Stimulated activated CD4-positive, alpha-beta T cell treated with anti-CD3 and anti-CD28 coated beads, Interleukin-1b, Interleukin-23, amount 100 ng/mL, for 1 hour (primary cell): ENCODE results near the gene ZHX3.
"Not testable (repeated sequence)": the region's sequence is repeated elsewhere in the genome, so short reads cannot be mapped to it uniquely, and the experiment has no call there.

ENCODE experiments used
- DNase-seq, 2 donors: peaks; one replicate each; pipeline ENCODE4 v3.0.0-alpha.2; 2020; ENCODE audit warnings: low read depth in 2 of 2

Gene ZHX3

GRCh38 chr20:41331731-41332130, 14.2 kb upstream of the ZHX3 start:
- no peak for DNase-seq

- DNase-seq, result no peak
Measured at GRCh38 chr20:41330941-41331340, 13.4 kb upstream of the ZHX3 start.

GRCh38 chr20:41330343-41330720, 12.8 kb upstream of the ZHX3 start:
- no peak for DNase-seq

GRCh38 chr20:41329435-41330342, 12.2 kb upstream of the ZHX3 start:
- peak in 1 of 2 donors; percentile 20 for DNase-seq

- DNase-seq, result no peak
Measured at GRCh38 chr20:41327178-41327577, 9.6 kb upstream of the ZHX3 start.

GRCh38 chr20:41320976-41321375, 3.4 kb upstream of the ZHX3 start:
- DNase-seq, result no peak

- no peak for DNase-seq
Measured at GRCh38 chr20:41320441-41320840, 2.9 kb upstream of the ZHX3 start.

- DNase-seq, result no peak
Measured at GRCh38 chr20:41318271-41318649, 729 bp upstream of the ZHX3 start.

GRCh38 chr20:41316602-41317545, 657 bp downstream of the ZHX3 start:
- peak; percentile 34 to 74 for DNase-seq

- no peak for DNase-seq
Measured at GRCh38 chr20:41316051-41316450, 1.5 kb downstream of the ZHX3 start.

- DNase-seq, result no peak
Measured at GRCh38 chr20:41314386-41314785, 3.1 kb downstream of the ZHX3 start.

GRCh38 chr20:41312009-41312408, 5.5 kb downstream of the ZHX3 start:
- DNase-seq, result not testable (repeated sequence)

GRCh38 chr20:41309817-41310216, 7.7 kb downstream of the ZHX3 start:
- DNase-seq, result no peak

- DNase-seq, result no peak
Measured at GRCh38 chr20:41308726-41309413, 8.7 kb downstream of the ZHX3 start.

GRCh38 chr20:41308290-41308711, 9.2 kb downstream of the ZHX3 start:
- DNase-seq, result no peak

GRCh38 chr20:41307021-41307420, 10.5 kb downstream of the ZHX3 start:
- no peak for DNase-seq

- no peak for DNase-seq
Measured at GRCh38 chr20:41306061-41306727, 11.3 kb downstream of the ZHX3 start.

- DNase-seq, result no peak
Measured at GRCh38 chr20:41304424-41305079, 13.0 kb downstream of the ZHX3 start.

- no peak for DNase-seq
Measured at GRCh38 chr20:41304002-41304401, 13.5 kb downstream of the ZHX3 start.

GRCh38 chr20:41300886-41301285, 16.6 kb downstream of the ZHX3 start:
- no peak for DNase-seq

GRCh38 chr20:41300383-41300782, 17.1 kb downstream of the ZHX3 start:
- no peak for DNase-seq
